ENCODE measurements around the gene ARFGEF3. TPM values are rescaled to one million over a fixed set of nuclear protein-coding genes. Genes with fewer than 3 reads are reported as not detected.

The ARFGEF3 gene
- total RNA-seq, 1 donor = under 0.01 TPM

- H3K27me3 ChIP-seq (ENCODE audit: insufficient read depth, low read length) = peaks cover 8% of the 10 kb centered on the region
- no peak for TF ChIP-seq CTCF (IDR thresholded peaks at IDR 0.05; ENCODE audit: extremely low read depth, low read depth, low read length)
Measured at GRCh38 chr6:138219398-138219797, 57.7 kb downstream of the ARFGEF3 start.

GRCh38 chr6:138219901-138220300 lies 58.2 kb downstream of the ARFGEF3 start:
- H3K79me2 ChIP-seq (ENCODE audit: insufficient read depth, low read length) = no peaks in the 10 kb centered on the region
- peaks cover 8% of the 10 kb centered on the region for H3K27me3 ChIP-seq (ENCODE audit: insufficient read depth, low read length)
- H3K36me3 ChIP-seq (ENCODE audit: insufficient read depth, low read length) = no peaks in the 10 kb centered on the region
- DNase-seq (ENCODE audit: insufficient read length, low spot score, missing footprints) = no peak
- H3K4me3 ChIP-seq (ENCODE audit: insufficient read depth, low read length) = no peak overlapping the region
- H4K20me1 ChIP-seq (ENCODE audit: insufficient read depth, low read length) = no peaks in the 10 kb centered on the region
- H2AFZ ChIP-seq (ENCODE audit: low read length) = no peak overlapping the region
- no peaks in the 10 kb centered on the region for H3K9me3 ChIP-seq (ENCODE audit: low read depth, low read length)
- no peak for TF ChIP-seq CTCF (IDR thresholded peaks at IDR 0.05; ENCODE audit: extremely low read depth, low read depth, low read length)
- H3K27ac ChIP-seq (ENCODE audit: low read depth, low read length) = no peak overlapping the region
- no peak overlapping the region for H3K4me2 ChIP-seq (ENCODE audit: insufficient read depth, low read length)
- H3K4me1 ChIP-seq (ENCODE audit: insufficient read depth, low read length) = no peaks in the 10 kb centered on the region

More at GRCh38 chr6:138219398-138219797, 57.7 kb downstream of the ARFGEF3 start:
- no peak overlapping the region for H3K4me2 ChIP-seq (ENCODE audit: insufficient read depth, low read length)
- H3K27ac ChIP-seq (ENCODE audit: low read depth, low read length) = no peak overlapping the region
- no peaks in the 10 kb centered on the region for H3K79me2 ChIP-seq (ENCODE audit: insufficient read depth, low read length)
- H4K20me1 ChIP-seq (ENCODE audit: insufficient read depth, low read length) = no peaks in the 10 kb centered on the region
- no peak for DNase-seq (ENCODE audit: insufficient read length, low spot score, missing footprints)
- H3K4me1 ChIP-seq (ENCODE audit: insufficient read depth, low read length) = no peaks in the 10 kb centered on the region
- H2AFZ ChIP-seq (ENCODE audit: low read length) = no peak overlapping the region
- H3K9me3 ChIP-seq (ENCODE audit: low read depth, low read length) = no peaks in the 10 kb centered on the region
- no peak overlapping the region for H3K4me3 ChIP-seq (ENCODE audit: insufficient read depth, low read length)
- H3K36me3 ChIP-seq (ENCODE audit: insufficient read depth, low read length) = no peaks in the 10 kb centered on the region

- no peak overlapping the region for H2AFZ ChIP-seq (ENCODE audit: low read length)
- no peaks in the 10 kb centered on the region for H3K79me2 ChIP-seq (ENCODE audit: insufficient read depth, low read length)
- H3K36me3 ChIP-seq (ENCODE audit: insufficient read depth, low read length) = no peaks in the 10 kb centered on the region
- no peak overlapping the region for H3K4me2 ChIP-seq (ENCODE audit: insufficient read depth, low read length)
- H3K27me3 ChIP-seq (ENCODE audit: insufficient read depth, low read length) = peaks cover 11% of the 10 kb centered on the region
- no peaks in the 10 kb centered on the region for H4K20me1 ChIP-seq (ENCODE audit: insufficient read depth, low read length)
- H3K9me3 ChIP-seq (ENCODE audit: low read depth, low read length) = no peaks in the 10 kb centered on the region
- no peak for TF ChIP-seq CTCF (IDR thresholded peaks at IDR 0.05; ENCODE audit: extremely low read depth, low read depth, low read length)
- H3K4me3 ChIP-seq (ENCODE audit: insufficient read depth, low read length) = no peak overlapping the region
- H3K27ac ChIP-seq (ENCODE audit: low read depth, low read length) = no peak overlapping the region
- DNase-seq (ENCODE audit: insufficient read length, low spot score, missing footprints) = no peak
- no peaks in the 10 kb centered on the region for H3K4me1 ChIP-seq (ENCODE audit: insufficient read depth, low read length)
Measured at GRCh38 chr6:138222901-138223546, 61.3 kb downstream of the ARFGEF3 start.

- H3K27me3 ChIP-seq (ENCODE audit: insufficient read depth, low read length) = peaks cover 11% of the 10 kb centered on the region
- H3K9me3 ChIP-seq (ENCODE audit: low read depth, low read length) = no peaks in the 10 kb centered on the region
- H4K20me1 ChIP-seq (ENCODE audit: insufficient read depth, low read length) = no peaks in the 10 kb centered on the region
- no peak overlapping the region for H3K27ac ChIP-seq (ENCODE audit: low read depth, low read length)
- no peaks in the 10 kb centered on the region for H3K79me2 ChIP-seq (ENCODE audit: insufficient read depth, low read length)
- no peak overlapping the region for H3K4me2 ChIP-seq (ENCODE audit: insufficient read depth, low read length)
- no peak overlapping the region for H2AFZ ChIP-seq (ENCODE audit: low read length)
- no peak for DNase-seq (ENCODE audit: insufficient read length, low spot score, missing footprints)
- H3K4me3 ChIP-seq (ENCODE audit: insufficient read depth, low read length) = no peak overlapping the region
- no peak for TF ChIP-seq CTCF (IDR thresholded peaks at IDR 0.05; ENCODE audit: extremely low read depth, low read depth, low read length)
- no peaks in the 10 kb centered on the region for H3K4me1 ChIP-seq (ENCODE audit: insufficient read depth, low read length)
- no peaks in the 10 kb centered on the region for H3K36me3 ChIP-seq (ENCODE audit: insufficient read depth, low read length)
Measured at GRCh38 chr6:138225953-138226352, 64.2 kb downstream of the ARFGEF3 start.
